Ovary (tissue), 9 donors: ENCODE results near the gene ITSN2. TPM values are rescaled to one million over a fixed set of nuclear protein-coding genes. Genes with fewer than 3 reads are reported as not detected.

Experiments used
- DNase-seq, 5 donors: peaks; one replicate each; pipeline ENCODE4 v3.0.0-alpha.2; 2019 to 2020
- H3K27ac ChIP-seq, 2 donors: fragments of 200-600 bp; one replicate each; pipeline versions ENCODE4 v1.5.1 to v1.8.0; 2019 to 2022
- H3K27me3 ChIP-seq: fragments of 200-600 bp; one replicate; pipeline ENCODE4 v1.8.0; 2022
- H3K36me3 ChIP-seq: fragments of 200-600 bp; sonication (generic); one replicate; pipeline ENCODE4 v1.5.1; 2019
- H3K4me1 ChIP-seq: one replicate; pipeline ENCODE4 v1.8.1; 2013; ENCODE audit warnings: mild to moderate bottlenecking, moderate library complexity; ENCODE audit not compliant: insufficient read depth
- H3K4me3 ChIP-seq: fragments of 200-600 bp; sonication (generic); one replicate; pipeline ENCODE4 v1.5.1; 2017
- H3K9me3 ChIP-seq, 2 donors: fragments of 200-600 bp in 1 of 2; sonication (generic) in 1 of 2; one replicate each; pipeline versions ENCODE4 v1.5.1 to v1.8.1; 2013 to 2019; ENCODE audit warnings: mild to moderate bottlenecking in 1 of 2, moderate library complexity in 1 of 2
- EP300 ChIP-seq: sonication (generic); formaldehyde crosslinking; IDR thresholded peaks from one replicate; pipeline ENCODE4 v1.6.1; 2017; ENCODE audit warnings: antibody characterized with exemption
- POLR2A ChIP-seq: fragments of 450-650 bp; IDR thresholded peaks from one replicate; pipeline ENCODE4 v1.6.1; 2017; ENCODE audit warnings: antibody characterized with exemption, mild to moderate bottlenecking, moderate library complexity
- WGBS, 3 donors: extraction: QIAGEN DNeasy Blood & Tissue Kit in 1 of 3; methylation state at CpG; one replicate each; pipeline versions ENCODE4 v1.1.5 to v1.1.7; 2013 to 2017; 5-methylcytosine and 5-hydroxymethylcytosine counted together
- intact Hi-C, 4 donors: fragments of 100-400 bp; cut with DNase I; formaldehyde crosslinking; loops; one replicate each; pipeline versions ENCODE4 v1.11.0 to v1.15.1; 2022 to 2023
- polyA plus RNA-seq, 2 donors: library from polyadenylated mRNA; stranded (reverse); fragments of 200-250 nt in 1 of 2; fragments of 350-450 nt in 1 of 2; fragmentation: Illumina TruSeq in 1 of 2; extraction: RNeasy Lipid Tissue Mini Kit (QIAGEN cat#74804) in 1 of 2; gene quantifications; one replicate each; pipeline ENCODE4 v1.2.3, GENCODE V29; 2013 to 2014
- total RNA-seq, 7 donors: library from RNA; depleted of rRNA in 2 of 7; stranded (reverse); fragments of >200 nt in 2 of 7; fragmentation: NEBNext Ultra II Directional in 3 of 7; extraction: Animal tissue kit (Norgen Biotek cat#: 25700) in 3 of 7; gene quantifications; one replicate each; pipeline versions ENCODE4 v1.1.0 to v1.2.4, GENCODE V29; 2016 to 2023
- TF ChIP-seq, protein P1 (sequence below), 3 donors: fragments of 450-650 bp in 2 of 3; fragments of 200-600 bp in 1 of 3; IDR thresholded peaks; one replicate each; pipeline versions ENCODE4 v1.5.1 to v1.8.0; 2016 to 2022; ENCODE audit warnings: antibody characterized with exemption in 3 of 3, mild to moderate bottlenecking in 1 of 3
- donor health status: DM: no; HTN: no; CAD: no; lungs with moderate emphysema.
- donor health status: DM: no; HTN: no; CAD: no.
- donor health status: Bipolar disorder and iron deficiency.
- donor health status: DM: yes; HTN: yes; CAD: no.
- donor health status: DM: no; HTN: no; CAD: no.
- donor health status: DM: yes; HTN: yes; CAD: no.

ITSN2 gene
- total and polyA plus RNA-seq, 9 donors, result 17.8 to 44.4 (median 38.5) TPM

DNA sequence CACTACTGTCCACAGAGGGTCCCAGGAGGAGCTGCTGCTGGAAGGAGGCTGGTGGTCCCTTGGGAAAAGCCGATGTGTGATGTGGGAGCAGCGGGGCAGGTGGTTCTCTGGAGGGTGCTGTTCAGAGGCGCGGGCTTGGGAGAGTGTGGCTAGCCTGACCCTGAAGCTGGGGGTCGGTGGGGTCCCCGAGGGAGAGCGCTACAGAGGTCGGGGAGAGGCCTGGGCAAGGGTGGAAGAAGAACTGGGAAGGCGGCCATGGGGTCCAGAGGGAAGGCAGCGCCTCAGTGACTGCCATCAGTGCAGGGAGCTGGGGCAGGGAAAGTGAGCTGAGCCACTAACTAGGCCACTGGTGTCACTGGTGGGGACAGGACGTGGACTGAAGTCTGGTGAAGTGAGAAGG is 153.0 kb downstream of the ITSN2 start:
- Histone ChIP-seq H3K36me3 (no peaks in the 10 kb centered on the region), H3K27ac (no peak overlapping the region), H3K4me1 (no peaks in the 10 kb centered on the region), H3K27me3 (no peaks in the 10 kb centered on the region), H3K4me3 (no peak overlapping the region), H3K9me3 (no peaks in the 10 kb centered on the region)
- 83 to 91% (median 87%) methylated on average over 11 of the region's 11 CpGs for WGBS, 3 donors
- no peak for TF ChIP-seq POLR2A
- TF ChIP-seq, protein P1, sequence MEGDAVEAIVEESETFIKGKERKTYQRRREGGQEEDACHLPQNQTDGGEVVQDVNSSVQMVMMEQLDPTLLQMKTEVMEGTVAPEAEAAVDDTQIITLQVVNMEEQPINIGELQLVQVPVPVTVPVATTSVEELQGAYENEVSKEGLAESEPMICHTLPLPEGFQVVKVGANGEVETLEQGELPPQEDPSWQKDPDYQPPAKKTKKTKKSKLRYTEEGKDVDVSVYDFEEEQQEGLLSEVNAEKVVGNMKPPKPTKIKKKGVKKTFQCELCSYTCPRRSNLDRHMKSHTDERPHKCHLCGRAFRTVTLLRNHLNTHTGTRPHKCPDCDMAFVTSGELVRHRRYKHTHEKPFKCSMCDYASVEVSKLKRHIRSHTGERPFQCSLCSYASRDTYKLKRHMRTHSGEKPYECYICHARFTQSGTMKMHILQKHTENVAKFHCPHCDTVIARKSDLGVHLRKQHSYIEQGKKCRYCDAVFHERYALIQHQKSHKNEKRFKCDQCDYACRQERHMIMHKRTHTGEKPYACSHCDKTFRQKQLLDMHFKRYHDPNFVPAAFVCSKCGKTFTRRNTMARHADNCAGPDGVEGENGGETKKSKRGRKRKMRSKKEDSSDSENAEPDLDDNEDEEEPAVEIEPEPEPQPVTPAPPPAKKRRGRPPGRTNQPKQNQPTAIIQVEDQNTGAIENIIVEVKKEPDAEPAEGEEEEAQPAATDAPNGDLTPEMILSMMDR (IDR thresholded peaks at IDR 0.05), result no peak
- TF ChIP-seq EP300, result no peak
- intact Hi-C loops, result no loop called here
- no peak for DNase-seq

DNA sequence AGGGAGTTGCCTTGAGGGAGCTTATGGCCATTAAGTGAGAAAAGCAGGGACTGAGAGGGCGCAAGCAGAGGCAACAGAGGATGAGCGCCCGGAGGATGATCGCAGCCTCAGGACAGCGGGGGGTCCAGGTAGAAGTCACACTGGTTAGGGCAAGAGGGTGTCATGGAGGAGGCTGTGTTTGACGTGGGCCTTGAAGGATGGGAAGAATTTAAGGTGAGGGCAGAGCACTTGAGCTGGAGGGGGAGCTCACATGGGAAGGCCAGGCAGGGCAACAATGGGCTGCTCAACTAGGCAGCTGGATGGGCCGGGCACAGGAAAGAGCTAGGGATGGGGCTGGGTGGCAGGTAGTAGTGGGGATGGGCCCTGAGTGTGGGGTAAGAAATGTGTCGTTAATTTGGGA is 153.6 kb downstream of the ITSN2 start:
- WGBS, 3 donors, result 85 to 91% (median 89%) methylated on average over 8 of the region's 8 CpGs
- TF ChIP-seq POLR2A (no peak), EP300 (no peak)
- TF ChIP-seq, protein P1 (IDR thresholded peaks at IDR 0.05), result no peak
- H3K27ac ChIP-seq, result no peak overlapping the region
- H3K36me3 ChIP-seq, result no peaks in the 10 kb centered on the region
- no peaks in the 10 kb centered on the region for H3K27me3 ChIP-seq
- intact Hi-C loops, result no loop called here
- no peak overlapping the region for H3K4me3 ChIP-seq
- H3K4me1 ChIP-seq, result no peaks in the 10 kb centered on the region
- DNase-seq, result no peak
- no peaks in the 10 kb centered on the region for H3K9me3 ChIP-seq

DNA sequence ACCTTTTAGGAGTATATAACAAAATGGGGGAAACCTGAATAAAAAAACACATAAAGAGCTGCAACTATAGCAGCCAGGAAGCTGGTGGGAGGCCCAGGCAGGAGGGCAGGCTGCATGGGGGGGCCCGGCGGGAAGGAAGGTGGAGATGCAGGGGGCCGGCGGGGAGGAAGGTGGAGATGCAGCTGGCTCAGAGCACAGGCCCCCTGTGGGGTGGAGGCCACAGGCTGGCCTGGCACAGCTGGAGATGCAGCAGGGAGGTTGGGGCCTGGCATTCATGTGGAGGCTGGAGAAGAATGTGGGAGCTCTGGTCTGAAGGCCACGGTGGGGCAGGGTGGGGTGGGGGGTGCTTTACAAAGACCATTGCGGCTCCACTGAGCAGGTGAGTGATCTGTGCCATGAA is 154.1 kb downstream of the ITSN2 start:
- Histone ChIP-seq H3K9me3 (no peaks in the 10 kb centered on the region), H3K27ac (no peak overlapping the region), H3K36me3 (no peaks in the 10 kb centered on the region), H3K4me3 (no peak overlapping the region), H3K4me1 (no peaks in the 10 kb centered on the region), H3K27me3 (no peaks in the 10 kb centered on the region)
- TF ChIP-seq, protein P1 (IDR thresholded peaks at IDR 0.05), result no peak
- TF ChIP-seq POLR2A, result no peak
- no peak for TF ChIP-seq EP300
- WGBS, 3 donors, result 88 to 92% (median 91%) methylated on average over 6 of the region's 6 CpGs
- intact Hi-C loops, result no loop called here
- no peak for DNase-seq

DNA sequence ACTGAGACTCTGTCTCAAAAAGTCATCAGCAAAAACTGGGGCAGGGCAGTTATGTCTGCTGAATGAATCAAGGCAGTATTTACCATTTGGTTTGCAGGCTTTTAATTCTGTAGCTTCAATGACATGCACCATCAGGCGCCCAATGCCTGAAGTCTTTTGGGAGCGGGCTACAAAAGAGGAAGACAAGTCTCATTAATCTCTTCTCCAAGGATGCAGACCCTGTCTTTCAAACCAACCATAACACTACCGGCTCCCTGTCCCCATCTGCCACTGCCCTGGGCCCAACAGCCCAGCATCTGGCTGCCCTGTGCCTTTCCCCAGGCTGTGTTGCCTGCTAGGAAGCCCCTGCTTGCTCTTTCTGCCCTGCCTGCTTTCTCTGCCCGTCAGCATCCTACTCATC is 155.2 kb downstream of the ITSN2 start:
- Histone ChIP-seq H3K27ac (no peak overlapping the region), H3K27me3 (no peaks in the 10 kb centered on the region), H3K9me3 (no peaks in the 10 kb centered on the region), H3K4me1 (peaks cover under 1% of the 10 kb centered on the region), H3K4me3 (no peak overlapping the region), H3K36me3 (no peaks in the 10 kb centered on the region)
- TF ChIP-seq, protein P1 (IDR thresholded peaks at IDR 0.05), result no peak
- TF ChIP-seq POLR2A (no peak), EP300 (no peak)
- intact Hi-C loops, result no loop called here
- no peak for DNase-seq
- 88 to 93% (median 92%) methylated on average over 4 of the region's 4 CpGs for WGBS, 3 donors

DNA sequence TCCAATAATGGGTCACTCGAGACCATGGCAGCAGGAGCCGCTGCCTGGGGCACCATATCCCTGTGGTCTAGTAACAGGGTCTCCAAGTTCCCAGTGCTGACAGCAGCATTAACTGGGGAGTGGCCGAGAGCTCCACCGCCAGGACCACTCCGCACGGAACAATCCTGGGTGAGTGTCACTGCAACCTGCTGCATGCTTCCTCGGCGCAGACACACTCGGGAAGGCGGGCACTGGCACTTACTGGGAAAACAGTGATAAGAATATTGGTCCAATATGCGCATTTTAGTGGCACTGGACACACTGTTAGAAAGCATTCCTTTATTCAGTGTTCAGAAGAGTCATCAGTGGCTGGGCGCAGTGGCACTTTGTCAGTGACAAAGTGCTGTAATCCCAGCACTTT is 155.8 kb downstream of the ITSN2 start:
- H3K4me3 ChIP-seq, result no peak overlapping the region
- intact Hi-C loops, result no loop called here
- H3K9me3 ChIP-seq, result no peaks in the 10 kb centered on the region
- H3K27me3 ChIP-seq, result no peaks in the 10 kb centered on the region
- no peaks in the 10 kb centered on the region for H3K36me3 ChIP-seq
- no peak overlapping the region for H3K27ac ChIP-seq
- no peak for TF ChIP-seq POLR2A
- TF ChIP-seq, protein P1 (IDR thresholded peaks at IDR 0.05), result no peak
- no peak for TF ChIP-seq EP300
- DNase-seq, result no peak
- WGBS, 3 donors, result 92 to 95% (median 94%) methylated on average over 12 of the region's 12 CpGs
- peaks cover 2% of the 10 kb centered on the region for H3K4me1 ChIP-seq
